Spleen (tissue), 7 donors: Measurements from ENCODE around the gene LOXL4.
A peak's percentile ranks its signal among the peaks of the same experiment; 100 is the strongest.

ENCODE experiments used
- CTCF ChIP-seq, 11 experiments: fragments of 200-600 bp in 7 of 11; fragments of 450-650 bp in 4 of 11; sonication (generic) in 4 of 11; IDR thresholded peaks in 8 of 11; conservative IDR thresholded peaks in 3 of 11; 1 replicate in 7 of 11; 2 replicates in 4 of 11; pipeline versions ENCODE4 v1.4.0 to v1.8.0; 2016 to 2021; ENCODE audit warnings: antibody characterized with exemption in 11 of 11, inconsistent platforms in 4 of 11, mild to moderate bottlenecking in 1 of 11
- POLR2A ChIP-seq, 3 donors: fragments of 450-650 bp; IDR thresholded peaks; one replicate each; pipeline ENCODE4 v1.5.1; 2017; ENCODE audit warnings: antibody characterized with exemption in 3 of 3, mild to moderate bottlenecking in 1 of 3
- POLR2AphosphoS5 ChIP-seq, 3 donors: sonication (generic); formaldehyde crosslinking; IDR thresholded peaks; one replicate each; pipeline ENCODE4 v1.5.1; 2017; ENCODE audit warnings: antibody characterized with exemption in 3 of 3
- donor health status: DM: no; HTN: no; CAD: no; lungs with moderate emphysema.
- donor health status: DM: no; HTN: no; CAD: no.
- donor health status: DM: no; HTN: no; CAD: no.

- TF ChIP-seq CTCF (IDR thresholded peaks at IDR 0.05 in 8 of 11, conservative IDR thresholded peaks at IDR 0.05 in 3 of 11) (no peak), POLR2AphosphoS5 (IDR thresholded peaks at IDR 0.05) (peak; percentile 8 to 50 (median 9)), POLR2A (IDR thresholded peaks at IDR 0.05) (no peak)
Measured at GRCh38 chr10:98252464-98252863, 15.5 kb downstream of the LOXL4 start.
